ENCODE data around the gene ANKRD63. TPM values are rescaled to one million over a fixed set of nuclear protein-coding genes. Genes with fewer than 3 reads are reported as not detected.

ANKRD63 gene
- total and polyA plus RNA-seq, 2 of the 8 experiments (the other 6 are each of a cell fraction or from before 2014, with no cell fraction given): 0.18 to 0.26 TPM

DNA sequence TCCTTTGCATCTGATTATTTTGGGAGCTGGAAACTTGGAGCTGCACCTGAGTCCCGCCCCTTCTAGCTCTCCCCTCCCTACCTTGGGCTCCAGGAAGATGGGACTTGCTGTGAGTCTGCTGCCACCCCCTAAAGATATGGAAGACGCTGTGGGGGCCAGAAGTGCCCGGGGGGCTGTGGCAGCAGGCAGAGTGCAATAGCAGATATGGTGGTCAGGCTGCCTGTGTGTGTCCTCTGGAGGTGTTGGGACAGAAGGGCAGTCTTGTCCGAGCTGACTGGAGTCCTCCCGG is 43.5 kb downstream of the ANKRD63 start (continued):
- TF ChIP-seq, protein P1, sequence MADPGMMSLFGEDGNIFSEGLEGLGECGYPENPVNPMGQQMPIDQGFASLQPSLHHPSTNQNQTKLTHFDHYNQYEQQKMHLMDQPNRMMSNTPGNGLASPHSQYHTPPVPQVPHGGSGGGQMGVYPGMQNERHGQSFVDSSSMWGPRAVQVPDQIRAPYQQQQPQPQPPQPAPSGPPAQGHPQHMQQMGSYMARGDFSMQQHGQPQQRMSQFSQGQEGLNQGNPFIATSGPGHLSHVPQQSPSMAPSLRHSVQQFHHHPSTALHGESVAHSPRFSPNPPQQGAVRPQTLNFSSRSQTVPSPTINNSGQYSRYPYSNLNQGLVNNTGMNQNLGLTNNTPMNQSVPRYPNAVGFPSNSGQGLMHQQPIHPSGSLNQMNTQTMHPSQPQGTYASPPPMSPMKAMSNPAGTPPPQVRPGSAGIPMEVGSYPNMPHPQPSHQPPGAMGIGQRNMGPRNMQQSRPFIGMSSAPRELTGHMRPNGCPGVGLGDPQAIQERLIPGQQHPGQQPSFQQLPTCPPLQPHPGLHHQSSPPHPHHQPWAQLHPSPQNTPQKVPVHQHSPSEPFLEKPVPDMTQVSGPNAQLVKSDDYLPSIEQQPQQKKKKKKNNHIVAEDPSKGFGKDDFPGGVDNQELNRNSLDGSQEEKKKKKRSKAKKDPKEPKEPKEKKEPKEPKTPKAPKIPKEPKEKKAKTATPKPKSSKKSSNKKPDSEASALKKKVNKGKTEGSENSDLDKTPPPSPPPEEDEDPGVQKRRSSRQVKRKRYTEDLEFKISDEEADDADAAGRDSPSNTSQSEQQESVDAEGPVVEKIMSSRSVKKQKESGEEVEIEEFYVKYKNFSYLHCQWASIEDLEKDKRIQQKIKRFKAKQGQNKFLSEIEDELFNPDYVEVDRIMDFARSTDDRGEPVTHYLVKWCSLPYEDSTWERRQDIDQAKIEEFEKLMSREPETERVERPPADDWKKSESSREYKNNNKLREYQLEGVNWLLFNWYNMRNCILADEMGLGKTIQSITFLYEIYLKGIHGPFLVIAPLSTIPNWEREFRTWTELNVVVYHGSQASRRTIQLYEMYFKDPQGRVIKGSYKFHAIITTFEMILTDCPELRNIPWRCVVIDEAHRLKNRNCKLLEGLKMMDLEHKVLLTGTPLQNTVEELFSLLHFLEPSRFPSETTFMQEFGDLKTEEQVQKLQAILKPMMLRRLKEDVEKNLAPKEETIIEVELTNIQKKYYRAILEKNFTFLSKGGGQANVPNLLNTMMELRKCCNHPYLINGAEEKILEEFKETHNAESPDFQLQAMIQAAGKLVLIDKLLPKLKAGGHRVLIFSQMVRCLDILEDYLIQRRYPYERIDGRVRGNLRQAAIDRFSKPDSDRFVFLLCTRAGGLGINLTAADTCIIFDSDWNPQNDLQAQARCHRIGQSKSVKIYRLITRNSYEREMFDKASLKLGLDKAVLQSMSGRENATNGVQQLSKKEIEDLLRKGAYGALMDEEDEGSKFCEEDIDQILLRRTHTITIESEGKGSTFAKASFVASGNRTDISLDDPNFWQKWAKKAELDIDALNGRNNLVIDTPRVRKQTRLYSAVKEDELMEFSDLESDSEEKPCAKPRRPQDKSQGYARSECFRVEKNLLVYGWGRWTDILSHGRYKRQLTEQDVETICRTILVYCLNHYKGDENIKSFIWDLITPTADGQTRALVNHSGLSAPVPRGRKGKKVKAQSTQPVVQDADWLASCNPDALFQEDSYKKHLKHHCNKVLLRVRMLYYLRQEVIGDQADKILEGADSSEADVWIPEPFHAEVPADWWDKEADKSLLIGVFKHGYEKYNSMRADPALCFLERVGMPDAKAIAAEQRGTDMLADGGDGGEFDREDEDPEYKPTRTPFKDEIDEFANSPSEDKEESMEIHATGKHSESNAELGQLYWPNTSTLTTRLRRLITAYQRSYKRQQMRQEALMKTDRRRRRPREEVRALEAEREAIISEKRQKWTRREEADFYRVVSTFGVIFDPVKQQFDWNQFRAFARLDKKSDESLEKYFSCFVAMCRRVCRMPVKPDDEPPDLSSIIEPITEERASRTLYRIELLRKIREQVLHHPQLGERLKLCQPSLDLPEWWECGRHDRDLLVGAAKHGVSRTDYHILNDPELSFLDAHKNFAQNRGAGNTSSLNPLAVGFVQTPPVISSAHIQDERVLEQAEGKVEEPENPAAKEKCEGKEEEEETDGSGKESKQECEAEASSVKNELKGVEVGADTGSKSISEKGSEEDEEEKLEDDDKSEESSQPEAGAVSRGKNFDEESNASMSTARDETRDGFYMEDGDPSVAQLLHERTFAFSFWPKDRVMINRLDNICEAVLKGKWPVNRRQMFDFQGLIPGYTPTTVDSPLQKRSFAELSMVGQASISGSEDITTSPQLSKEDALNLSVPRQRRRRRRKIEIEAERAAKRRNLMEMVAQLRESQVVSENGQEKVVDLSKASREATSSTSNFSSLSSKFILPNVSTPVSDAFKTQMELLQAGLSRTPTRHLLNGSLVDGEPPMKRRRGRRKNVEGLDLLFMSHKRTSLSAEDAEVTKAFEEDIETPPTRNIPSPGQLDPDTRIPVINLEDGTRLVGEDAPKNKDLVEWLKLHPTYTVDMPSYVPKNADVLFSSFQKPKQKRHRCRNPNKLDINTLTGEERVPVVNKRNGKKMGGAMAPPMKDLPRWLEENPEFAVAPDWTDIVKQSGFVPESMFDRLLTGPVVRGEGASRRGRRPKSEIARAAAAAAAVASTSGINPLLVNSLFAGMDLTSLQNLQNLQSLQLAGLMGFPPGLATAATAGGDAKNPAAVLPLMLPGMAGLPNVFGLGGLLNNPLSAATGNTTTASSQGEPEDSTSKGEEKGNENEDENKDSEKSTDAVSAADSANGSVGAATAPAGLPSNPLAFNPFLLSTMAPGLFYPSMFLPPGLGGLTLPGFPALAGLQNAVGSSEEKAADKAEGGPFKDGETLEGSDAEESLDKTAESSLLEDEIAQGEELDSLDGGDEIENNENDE (IDR thresholded peaks at IDR 0.05; ENCODE audit: insufficient replicate concordance, low read length): no peak
- TF ChIP-seq CREB1 (IDR thresholded peaks at IDR 0.05) (no peak), TAF1 (IDR thresholded peaks at IDR 0.05; ENCODE audit: low read depth, low read length) (no peak), NRF1 (IDR thresholded peaks at IDR 0.05; ENCODE audit: low read depth, low read length) (no peak), NANOG (IDR thresholded peaks at IDR 0.05; ENCODE audit: insufficient read depth, low read depth, low read length, poor library complexity, severe bottlenecking) (no peak), HDAC6 (IDR thresholded peaks at IDR 0.05; ENCODE audit: low read depth, low read length) (no peak), SP4 (IDR thresholded peaks at IDR 0.05; ENCODE audit: low read length) (no peak), ASH2L (IDR thresholded peaks at IDR 0.05; ENCODE audit: low read length) (peak; percentile 1), JUND (IDR thresholded peaks at IDR 0.05; ENCODE audit: low read length) (no peak), TCF12 (IDR thresholded peaks at IDR 0.05; ENCODE audit: low read depth, low read length) (no peak), POU5F1 (IDR thresholded peaks at IDR 0.05; ENCODE audit: low read depth, low read length) (no peak)
- TF ChIP-seq, protein P2, sequence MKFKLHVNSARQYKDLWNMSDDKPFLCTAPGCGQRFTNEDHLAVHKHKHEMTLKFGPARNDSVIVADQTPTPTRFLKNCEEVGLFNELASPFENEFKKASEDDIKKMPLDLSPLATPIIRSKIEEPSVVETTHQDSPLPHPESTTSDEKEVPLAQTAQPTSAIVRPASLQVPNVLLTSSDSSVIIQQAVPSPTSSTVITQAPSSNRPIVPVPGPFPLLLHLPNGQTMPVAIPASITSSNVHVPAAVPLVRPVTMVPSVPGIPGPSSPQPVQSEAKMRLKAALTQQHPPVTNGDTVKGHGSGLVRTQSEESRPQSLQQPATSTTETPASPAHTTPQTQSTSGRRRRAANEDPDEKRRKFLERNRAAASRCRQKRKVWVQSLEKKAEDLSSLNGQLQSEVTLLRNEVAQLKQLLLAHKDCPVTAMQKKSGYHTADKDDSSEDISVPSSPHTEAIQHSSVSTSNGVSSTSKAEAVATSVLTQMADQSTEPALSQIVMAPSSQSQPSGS (IDR thresholded peaks at IDR 0.05; ENCODE audit: low read length): no peak

Data from H1 (cell line).